Head of caudate nucleus (tissue), 42 donors: ENCODE data around the gene LGR5.
"Not testable (repeated sequence)": the region's sequence is repeated elsewhere in the genome, so short reads cannot be mapped to it uniquely, and the experiment has no call there.

ENCODE experiments used
- DNase-seq, 42 donors: peaks; one replicate each; pipeline versions ENCODE4 v3.0.0 to v3.0.0-alpha.2; 2020 to 2021; ENCODE audit warnings: mixed read lengths in 7 of 42
- intact Hi-C: fragments of 100-400 bp; cut with DNase I; formaldehyde crosslinking; loops from one replicate; pipeline ENCODE4 v1.15.0; 2022

The LGR5 gene

DNA sequence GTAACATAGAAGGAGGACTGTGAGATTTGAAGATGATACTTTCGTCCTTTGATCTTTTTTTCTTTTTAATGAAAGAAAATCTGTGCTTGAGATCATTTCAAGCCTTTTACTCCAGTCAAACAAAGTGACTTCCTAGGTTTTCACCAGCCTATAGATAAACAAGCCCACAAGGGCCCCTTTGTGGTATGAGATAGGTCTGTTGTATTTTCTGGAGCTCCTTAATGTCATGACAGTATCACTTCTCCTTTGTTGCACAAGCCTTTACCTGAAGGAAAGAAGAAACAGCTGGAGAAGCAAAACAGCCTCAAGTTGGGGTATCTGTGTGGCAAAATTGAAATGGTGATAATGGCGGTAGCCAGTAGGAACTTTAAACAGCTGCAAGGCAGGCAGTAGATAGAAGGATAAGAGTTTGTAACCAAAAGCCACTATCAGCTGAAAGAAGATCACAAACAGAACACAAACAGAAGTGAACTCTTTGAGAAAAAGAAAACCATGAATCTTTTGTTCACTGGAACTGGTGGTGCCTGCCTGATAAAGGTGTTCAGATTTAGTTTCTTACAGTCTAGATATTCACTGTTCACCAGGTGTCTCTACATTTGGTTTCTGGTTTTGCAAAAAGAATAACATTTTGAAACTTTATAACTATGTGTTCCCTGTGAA is 96.8 kb downstream of the LGR5 start:
- no peak for DNase-seq
- intact Hi-C loops, result no loop called here

DNA sequence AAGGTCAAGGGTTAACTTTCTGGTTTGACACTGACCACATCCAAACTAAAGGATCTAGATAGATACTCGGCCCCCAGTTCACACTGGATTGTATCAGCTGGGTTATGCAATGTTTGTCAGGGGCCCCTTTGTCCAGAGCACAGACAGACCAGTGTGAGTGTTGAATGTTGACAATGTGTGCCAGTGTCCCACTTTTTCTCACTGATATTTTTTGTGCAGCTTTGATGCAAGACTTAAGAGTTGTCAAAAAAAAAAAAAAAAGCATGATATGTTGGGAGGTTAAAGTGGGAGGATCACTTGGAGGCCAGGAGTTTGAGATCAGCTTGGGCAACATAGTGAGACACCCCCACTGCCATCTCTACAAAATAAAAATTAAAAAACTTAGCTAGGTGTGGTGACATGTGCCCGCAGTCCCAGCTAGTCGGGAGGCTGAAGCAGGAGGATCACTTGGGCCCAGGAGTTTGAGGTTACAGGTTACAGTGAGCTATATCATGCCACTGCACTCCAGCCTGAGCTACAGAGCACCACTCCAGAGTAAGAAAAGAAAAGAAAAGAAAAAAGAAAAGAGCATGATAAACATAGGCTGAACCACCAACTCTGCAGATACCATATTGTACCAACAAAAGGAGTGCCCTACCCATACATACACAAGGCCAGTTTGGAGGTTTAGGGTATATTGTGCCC is 97.5 kb downstream of the LGR5 start:
- DNase-seq, result peak in 18 of 42 donors; percentile 8 to 55 (median 30)
- intact Hi-C loops, result no loop called here

DNA sequence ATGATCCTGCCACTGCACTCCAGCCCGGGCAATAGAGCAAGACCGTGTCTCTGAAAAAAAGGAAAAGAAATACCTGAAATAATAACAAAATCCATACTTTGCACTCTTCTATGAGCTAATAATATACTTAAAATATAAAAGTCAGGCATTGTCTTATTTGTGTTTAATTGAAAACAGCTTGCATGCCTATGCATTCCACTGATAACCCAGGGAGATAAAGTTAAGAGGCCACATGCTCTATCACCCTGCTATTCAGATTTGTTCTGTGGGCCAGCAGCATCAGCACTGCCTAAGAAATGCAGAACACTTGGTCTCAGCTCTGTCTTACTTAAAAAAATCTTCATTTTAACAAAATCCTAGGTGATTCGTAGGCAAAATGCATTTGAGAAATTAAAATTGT is 99.2 kb downstream of the LGR5 start:
- no peak for DNase-seq
- intact Hi-C loops, result no loop called here

DNA sequence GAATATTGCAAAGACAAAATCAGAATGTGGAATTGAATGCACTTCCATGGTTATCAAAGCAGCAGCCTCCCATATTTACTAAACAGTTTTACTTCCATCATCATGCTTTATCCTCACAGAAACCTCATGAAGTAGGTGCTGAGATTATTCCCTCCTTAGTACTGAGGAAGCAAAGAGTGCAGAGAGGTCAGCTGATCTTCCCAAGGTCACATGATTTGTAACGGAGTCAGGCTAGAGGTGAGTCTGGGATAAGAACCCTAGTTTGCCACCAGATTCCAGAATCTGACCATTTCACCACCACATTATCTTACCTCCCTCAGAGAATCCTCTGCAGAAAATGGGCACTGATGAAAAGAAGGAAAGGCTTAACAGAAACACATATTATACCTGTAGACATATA is 102.0 kb downstream of the LGR5 start:
- intact Hi-C loops, result no loop called here
- no peak for DNase-seq

DNA sequence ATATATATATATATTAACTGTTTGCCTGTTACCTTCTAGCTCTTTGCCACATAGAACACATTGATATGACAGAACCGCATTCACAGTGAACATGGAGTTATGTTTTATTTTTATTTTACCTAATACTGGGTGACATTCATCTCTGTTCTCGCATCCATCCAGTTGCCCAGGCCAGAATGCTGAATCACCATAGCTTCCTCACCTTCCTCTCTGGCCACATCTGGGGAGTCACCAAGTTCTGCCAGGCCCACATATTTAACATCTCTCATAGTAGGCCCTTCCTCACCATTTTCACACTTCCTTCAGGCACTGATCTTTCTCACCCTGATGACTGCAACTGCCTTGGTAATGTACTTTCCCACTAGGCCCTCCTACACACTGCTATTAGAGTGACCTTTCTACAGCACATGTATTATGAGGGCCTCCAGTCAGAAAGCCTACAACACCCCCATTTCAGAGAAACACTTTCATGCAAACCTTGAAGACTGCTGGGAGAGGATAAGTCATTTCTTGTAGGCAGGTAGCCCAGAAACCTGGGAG is 106.8 kb downstream of the LGR5 start:
- DNase-seq, result no peak
- intact Hi-C loops, result no loop called here

DNA sequence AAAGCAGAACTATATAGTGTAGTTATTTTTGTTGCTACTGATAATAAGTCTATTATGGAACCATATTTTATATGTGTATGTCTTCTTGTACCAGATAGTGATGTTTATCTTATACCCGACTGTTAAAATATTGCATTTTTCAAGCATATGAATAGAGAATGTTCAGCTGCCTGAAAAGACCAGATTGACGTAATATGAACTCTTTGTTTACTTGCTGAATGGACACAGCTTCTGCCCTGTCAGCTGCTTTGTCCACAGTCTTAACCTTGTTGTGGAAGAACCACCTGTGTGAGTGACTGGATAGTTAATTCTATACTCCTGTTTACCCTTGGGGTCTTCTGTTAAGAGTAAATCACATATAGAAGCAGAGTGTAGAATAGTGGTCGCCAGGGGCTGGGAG is 109.3 kb downstream of the LGR5 start:
- intact Hi-C loops, result no loop called here
- DNase-seq, result peak in 2 of 42 donors; percentile 7 to 20

DNA sequence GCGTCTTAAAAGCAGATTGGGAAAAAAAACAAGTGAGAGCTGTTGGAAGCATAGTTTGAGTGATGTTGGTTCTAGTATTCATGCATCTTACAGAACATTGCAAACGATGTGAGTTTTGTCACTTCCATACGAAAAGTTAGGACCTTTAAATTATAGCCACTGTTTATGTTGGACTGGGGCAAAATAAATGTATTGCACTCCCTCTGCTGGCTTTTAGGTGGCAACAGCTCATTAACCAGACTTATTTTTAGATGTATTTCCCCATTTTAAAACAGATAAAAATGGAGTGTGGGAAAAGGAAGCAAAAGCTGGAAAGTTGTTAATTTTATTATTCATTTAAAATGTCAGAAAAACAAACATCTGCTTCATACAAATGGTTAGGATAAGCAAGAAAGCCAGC is 111.9 kb downstream of the LGR5 start:
- intact Hi-C loops, result loop anchor here (5.0 kb wide), 1 partner anchor 134 kb away; no protein-coding TSS in a partner anchor
- peak in 5 of 42 donors; percentile 11 to 40 (median 13) for DNase-seq

DNA sequence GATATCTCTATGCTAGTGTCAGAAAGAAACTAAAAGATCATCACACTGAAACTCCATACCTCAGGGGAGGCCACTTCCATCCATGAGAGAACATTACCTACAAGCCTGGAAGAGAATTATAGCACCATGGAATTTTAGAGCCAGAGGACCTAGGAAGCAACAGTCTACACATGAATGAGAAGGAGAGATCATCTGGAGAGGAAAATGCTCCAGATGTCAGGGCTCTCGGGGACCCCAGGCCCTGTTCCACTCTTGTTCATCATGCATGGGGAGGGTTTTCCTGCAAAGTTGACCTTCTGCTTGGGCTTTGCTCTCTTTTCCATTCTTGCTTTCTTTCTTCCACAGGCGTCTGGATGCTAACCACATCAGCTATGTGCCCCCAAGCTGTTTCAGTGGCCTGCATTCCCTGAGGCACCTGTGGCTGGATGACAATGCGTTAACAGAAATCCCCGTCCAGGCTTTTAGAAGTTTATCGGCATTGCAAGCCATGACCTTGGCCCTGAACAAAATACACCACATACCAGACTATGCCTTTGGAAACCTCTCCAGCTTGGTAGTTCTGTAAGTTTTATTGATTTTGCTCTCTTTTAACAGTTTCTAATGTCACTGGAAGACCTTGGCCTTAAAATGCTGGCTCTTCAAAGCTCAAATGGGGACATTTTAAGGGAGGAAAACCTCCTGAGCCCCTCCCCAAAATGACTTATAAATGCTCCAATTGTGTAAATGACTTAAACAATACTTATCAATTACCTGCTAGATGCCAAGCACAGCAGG is 113.3 kb downstream of the LGR5 start:
- intact Hi-C loops, result loop anchor here (5.0 kb wide), 1 partner anchor 136 kb away; no protein-coding TSS in a partner anchor
- DNase-seq, result no peak

DNA sequence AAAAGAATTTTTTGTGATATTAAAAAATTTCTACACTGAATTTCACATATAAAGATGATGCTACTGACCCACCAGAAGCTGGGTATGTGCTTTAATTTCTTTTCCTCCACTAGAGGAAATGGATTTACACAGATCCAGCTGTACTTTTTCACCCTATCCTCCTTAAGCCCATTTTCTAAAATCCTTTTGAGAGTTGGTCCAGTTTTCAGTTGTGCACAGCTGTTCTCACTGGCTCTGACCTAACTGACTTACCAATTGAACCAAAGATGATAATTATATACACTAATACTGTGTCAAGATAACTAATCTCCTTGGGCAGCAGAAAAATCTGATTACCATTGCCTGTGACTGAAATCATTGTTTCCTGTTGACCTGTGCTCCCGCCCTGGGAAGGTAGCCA is 115.6 kb downstream of the LGR5 start:
- intact Hi-C loops, result no loop called here

DNA sequence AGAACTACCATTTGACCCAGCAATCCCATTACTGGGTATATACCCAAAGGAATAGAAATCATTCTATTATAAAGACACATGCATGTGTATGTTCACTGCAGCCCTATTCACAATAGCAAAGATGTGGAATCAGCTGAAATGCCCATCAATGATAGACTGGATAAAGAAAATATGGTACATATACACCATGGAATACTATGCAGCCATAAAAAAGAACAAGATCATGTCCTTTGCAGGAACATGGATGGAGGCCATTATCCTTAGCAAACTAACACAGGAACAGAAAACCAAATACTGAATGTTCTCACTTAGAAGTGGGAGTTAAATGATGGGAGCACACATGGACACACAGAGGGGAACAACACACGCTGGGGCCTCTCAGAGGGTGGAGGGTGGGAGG is 116.2 kb downstream of the LGR5 start:
- intact Hi-C loops, DNase-seq: not testable (repeated sequence)

More for the DNA sequence above, 115.6 kb downstream of the LGR5 start:
- no peak for DNase-seq

DNA sequence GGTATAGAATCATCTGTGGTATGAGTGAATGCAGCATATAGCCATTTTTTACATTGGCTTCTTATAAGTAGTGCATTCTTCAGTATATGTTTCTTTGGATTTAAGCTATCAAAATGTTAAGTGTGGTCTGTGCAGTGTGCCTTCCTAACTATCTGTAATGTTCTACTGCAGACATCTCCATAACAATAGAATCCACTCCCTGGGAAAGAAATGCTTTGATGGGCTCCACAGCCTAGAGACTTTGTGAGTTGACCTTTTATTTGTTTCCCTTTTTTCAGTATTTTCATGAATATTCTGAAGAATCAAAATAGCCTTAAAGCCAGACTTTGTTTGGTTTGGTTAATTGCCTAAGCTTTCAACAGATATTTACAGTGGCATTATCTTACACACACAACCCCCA is 116.8 kb downstream of the LGR5 start:
- DNase-seq, result no peak
- intact Hi-C loops, result no loop called here

DNA sequence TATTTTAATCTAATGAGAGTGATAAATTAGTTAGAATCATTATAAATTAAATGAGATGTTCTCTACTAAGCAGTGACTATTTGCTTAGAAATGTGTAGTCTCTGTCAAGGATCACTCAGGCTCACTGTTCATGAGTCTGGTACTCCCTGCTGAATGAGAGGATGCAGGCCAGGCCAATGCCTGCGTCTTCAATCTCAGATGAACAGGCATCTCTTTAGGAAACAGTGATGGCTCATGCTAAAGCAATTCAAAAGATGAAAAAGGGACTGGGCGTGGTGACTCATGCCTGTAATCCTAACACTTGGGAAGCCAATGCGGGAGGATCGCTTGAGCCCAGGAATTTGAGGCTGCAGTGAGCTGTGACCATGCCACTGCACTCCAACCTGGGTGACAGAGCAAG is 117.3 kb downstream of the LGR5 start:
- intact Hi-C loops, result no loop called here
- no peak for DNase-seq

DNA sequence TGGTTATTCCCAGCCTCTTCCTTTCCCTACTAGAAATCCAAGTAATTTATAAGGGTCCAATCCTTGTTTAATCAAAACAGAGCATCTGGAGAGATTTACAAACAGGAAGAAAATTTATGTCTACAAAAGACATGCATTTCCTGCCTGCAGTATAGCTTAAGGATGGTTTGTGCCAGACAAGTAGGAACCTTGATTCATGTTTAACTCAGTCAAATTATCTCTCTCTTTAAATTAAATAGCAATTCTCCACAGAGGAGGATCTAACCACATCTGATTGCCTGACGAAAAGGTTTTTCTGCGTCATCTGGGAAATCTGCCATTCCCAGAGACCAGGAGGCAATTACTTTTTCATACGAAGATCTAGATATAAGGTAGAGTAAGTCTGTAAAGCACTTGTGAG is 118.8 kb downstream of the LGR5 start:
- intact Hi-C loops, result no loop called here
- no peak for DNase-seq

DNA sequence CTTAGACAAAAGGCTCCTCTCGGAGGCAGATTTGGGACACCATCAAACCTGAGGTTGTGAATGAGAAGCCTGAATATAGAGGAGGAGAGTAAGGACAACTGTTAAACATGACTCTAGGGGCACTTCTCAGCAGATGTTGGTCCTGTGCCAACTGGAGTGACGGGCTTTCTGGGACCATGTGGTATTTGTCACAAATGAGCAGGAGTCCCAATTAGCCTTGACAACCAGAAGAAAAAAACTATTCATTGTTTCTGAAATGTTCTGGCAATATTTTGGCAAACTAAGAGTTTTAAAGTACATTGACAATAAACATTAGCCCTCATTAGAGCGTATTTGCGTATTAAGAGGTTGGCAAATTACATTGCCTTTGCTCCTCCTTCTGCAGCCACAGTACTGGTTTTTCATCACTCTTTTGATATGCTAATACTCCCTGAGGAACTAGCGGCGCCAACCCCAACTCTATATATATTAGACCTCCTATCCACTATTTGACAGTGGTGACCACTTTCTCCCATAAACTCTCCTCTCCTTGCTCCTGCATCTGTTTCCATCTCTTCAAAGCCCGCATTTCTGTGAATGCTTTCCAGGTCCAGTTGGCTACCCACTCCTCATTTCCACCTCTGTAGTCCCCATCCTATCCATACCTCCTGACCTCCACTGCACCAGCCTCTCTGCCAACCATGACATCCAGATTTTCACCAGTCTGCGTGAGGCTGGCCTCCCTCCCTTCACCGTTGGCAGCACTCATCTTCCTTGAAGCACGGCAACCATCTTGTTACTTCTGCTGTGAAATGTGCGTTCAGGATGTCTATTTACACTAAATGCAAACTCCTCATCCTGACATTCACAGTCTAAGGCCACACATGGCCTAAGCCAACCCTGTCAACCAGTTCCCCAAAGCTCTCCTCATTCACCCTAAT is 123.3 kb downstream of the LGR5 start:
- DNase-seq, result no peak
- intact Hi-C loops, result no loop called here

DNA sequence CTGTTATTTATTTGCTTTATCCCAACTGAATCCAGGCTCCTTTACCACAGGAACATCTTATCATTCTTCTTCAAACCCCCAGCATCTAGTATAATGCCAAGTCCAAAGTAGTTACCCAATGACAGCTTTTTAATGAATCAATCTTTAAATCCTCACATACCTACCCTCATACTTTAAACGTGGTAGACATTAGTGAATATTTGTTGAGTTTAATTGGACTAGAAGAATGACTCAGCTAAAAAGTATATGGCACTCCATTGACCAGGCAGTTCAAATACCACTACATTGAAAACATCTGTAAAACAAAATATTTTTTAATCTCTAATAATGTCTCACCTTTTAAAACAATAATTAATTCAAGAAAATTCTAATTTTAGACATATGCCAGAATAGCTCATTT is 125.9 kb downstream of the LGR5 start:
- no peak for DNase-seq
- intact Hi-C loops, result no loop called here

DNA sequence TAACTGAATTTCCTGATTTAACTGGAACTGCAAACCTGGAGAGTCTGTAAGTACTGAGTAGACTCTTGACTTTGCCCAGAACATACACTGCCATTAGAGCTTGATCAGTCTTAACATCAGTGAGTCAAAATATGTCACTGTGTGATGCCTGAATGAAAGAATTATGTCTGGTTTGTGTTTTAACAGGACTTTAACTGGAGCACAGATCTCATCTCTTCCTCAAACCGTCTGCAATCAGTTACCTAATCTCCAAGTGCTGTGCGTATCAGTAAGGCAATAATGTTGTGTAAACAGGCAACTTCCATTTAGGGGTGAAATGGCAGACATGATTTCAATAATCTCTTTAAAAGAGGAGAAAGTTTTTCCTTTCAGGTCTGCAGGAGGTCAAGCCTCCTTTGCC is 127.1 kb downstream of the LGR5 start:
- intact Hi-C loops, result no loop called here
- DNase-seq, result no peak

DNA sequence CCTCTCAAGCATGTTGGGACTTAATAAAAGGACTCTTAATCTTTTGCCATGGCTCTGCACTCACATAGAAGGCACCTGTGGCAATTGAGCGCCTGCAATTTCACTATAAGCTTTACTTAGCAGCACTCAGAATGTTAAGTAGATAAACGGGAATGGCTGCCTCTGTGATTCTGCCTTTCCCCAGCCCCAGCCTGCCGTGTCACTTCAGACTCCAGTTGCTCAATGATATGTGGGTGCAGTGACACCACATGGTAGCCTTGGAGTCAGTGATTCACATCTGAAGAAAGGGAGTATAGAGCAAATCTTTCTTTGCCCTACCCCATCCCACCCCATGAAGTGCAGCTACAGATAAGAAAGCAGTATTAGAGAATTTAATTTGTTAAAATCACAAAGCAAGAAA is 127.9 kb downstream of the LGR5 start:
- intact Hi-C loops, result no loop called here
- peak; percentile 13 to 83 (median 53) for DNase-seq

DNA sequence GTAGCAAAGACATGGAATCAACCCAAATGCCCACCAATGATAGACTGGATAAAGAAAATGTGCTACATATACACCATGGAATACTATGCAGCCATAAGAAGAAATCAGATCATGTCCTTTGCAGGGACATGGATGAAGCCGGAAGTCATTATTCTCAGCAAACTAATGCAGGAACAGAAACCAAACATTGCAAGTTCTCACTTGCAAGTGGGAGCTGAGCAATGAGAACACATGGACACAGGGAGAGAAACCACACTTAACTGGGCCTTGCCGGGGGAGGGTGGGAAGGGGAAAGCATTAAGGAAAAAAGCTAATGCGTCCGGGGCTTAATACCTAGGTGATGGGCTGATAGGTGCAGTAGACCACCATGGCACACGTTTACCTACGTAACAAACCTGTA is 130.3 kb downstream of the LGR5 start:
- DNase-seq, intact Hi-C loops: not testable (repeated sequence)

DNA sequence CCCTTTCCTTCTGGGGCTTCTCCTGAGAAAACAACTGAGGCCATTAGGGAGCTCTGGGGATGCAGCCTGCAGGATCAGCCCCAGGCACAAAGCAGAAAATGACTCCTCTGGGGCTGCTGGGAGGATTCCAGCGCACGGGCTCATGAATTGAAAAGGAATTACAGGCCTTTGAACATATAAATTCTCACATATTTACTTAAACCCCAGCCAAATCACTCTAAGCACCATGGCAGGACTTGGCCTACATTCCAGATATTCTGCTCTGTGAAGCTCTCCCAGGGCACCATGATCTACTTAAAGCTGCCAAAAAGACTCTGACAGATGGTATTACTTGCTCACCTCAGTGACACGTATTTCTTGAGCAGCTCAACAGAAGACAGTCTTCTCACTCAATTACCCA is 136.9 kb downstream of the LGR5 start:
- DNase-seq, result no peak
- intact Hi-C loops, result no loop called here
